Inflammatory macrophage treated with lipopolysaccharide for 4 hours (primary cell): ENCODE data around the gene KRT82.

Experiments
- DNase-seq: peaks from one replicate; pipeline ENCODE4 v3.0.0-alpha.2; 2020

The KRT82 gene

DNA sequence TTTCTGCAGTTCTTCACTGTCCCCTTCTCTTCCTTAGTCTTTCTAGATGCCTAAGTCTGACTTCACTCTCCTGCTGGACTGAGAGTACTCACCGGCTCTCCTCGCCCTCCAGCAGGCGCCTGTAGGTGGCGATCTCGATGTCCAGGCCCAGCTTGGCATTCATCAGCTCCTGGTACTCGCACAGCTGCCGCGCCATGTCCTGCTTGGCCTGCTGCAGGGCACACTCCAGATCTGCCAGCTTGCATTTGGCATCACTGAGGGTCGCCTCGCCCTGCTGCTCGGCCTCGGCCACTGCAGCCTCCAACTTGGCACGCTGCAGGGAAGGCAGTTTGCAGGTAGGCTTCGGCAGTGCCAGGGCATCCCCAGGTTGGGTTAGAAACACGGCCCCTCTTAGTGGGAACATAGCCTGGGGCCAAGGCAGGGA is 25.9 kb downstream of the KRT82 start:
- peak; percentile 12 for DNase-seq

DNA sequence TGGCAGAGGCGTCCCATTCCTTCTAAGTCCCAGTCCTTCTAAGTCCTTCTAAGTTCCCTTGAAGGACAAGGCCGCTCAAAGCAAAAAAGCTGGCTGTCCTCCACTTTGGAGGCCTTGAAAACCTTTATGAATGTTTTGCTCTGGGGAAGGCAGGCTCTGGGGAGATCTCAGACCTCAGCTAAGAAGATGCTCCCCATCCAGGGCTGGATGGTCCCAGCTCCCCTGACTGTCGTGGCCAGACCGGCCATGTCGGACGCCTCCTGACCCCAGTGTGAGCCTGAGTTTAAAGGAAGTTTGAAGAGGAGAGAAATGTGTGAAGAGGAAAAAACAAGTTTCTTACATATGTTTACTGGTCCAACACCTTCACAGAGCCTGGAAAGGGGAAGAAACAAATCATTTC is 26.6 kb downstream of the KRT82 start:
- DNase-seq: no peak

DNA sequence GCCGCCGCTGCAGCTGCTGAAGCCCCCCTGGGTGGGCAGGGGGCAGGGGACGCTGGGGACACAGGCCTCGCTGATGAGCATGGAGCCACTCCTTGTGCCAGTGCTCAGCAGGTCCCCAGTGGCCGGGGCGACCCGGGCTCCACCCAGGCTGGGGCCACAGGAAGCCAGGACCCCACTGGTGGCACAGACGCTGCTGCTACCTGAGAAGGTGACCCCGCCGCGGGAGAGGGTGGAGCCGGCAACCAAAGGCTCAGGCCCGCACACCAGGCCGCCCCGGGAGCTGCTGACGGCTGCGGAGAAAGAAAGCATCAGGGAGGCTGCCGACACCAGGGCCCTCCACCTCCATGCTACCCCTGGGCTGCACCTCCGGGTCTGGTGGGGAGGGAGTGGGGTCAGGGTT is 28.0 kb downstream of the KRT82 start:
- no peak for DNase-seq

DNA sequence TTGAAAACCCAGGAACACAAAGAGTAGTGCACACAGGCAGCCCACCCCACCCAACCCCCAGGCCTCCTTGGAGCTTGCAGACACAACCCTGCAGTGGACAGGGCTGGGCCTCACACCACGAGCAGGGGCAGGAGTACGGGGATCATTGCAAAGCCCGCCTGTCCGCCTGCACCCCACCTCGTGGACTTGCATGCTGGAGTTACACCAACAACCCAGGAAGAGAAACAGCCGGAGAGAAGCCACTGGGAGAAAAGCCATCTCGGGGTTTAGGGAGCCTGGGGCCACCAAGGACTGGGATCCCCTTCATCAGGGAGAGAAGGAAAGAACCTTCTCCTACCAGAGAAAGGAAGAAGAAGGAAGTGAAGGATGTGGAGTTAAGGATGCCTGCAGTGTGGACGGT is 28.9 kb downstream of the KRT82 start:
- no peak for DNase-seq

DNA sequence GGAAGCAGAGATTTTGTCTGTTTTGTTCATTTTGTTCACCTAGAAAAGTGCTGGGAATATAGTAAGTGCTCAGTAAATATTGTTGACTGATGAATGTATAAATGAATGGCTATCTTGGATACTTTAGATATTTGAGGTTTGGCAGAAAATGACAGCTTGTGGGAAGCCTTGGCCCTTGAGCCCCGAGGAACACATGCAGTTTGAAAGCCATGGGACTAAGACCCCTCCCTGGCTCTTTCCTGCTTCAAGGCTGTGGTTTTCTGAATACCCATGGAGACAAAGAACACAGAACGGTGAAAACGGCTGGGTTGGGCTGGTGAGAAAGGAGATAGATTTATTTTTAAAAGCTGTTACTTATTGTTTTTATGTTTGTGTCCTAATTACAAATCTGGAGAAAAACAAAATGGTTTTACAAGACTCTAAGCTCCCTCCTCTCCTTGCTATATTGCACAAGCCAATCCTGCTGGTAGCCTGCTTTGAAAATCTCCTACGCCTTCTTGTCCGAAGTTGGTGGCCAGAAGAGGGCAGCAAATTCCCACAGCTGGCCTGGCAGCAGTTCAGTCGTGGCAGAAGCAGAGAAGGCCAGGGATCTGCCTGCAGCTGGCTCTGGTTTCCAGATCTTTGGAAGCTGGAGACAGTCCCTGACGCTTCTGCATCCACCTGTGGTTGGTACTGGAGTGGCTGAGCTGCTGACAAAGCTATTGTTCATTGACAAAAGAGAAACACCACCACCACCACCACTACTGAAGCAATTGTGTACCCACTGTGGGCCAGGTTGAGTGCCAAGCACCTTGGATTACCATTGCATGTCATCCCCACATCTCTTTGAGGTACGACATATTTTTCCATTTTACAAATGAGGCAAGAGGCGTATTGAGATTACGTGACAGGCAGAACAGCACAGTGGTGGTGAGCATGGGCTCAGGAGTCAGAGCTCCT is 33.6 kb downstream of the KRT82 start:
- DNase-seq: peak; percentile 77

DNA sequence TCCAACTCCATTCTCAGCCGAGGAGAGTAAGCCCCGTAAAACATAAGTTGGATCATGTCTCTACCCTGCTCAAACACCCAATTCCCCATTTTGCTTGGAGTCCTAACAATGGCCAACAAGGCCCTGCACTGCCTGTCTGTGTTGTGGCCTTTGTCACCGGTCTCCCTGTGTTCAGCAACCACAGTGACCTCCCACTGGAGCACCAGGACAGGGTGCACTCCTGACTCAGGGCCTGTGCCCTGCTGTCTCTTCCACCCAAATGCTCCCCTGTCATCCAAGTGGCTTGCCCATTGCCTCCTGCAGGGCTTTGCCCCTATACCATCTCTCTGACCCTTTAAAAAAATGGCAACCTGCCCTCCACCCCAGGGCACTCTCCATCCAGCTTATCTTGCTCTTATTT is 34.4 kb downstream of the KRT82 start:
- DNase-seq: no peak

DNA sequence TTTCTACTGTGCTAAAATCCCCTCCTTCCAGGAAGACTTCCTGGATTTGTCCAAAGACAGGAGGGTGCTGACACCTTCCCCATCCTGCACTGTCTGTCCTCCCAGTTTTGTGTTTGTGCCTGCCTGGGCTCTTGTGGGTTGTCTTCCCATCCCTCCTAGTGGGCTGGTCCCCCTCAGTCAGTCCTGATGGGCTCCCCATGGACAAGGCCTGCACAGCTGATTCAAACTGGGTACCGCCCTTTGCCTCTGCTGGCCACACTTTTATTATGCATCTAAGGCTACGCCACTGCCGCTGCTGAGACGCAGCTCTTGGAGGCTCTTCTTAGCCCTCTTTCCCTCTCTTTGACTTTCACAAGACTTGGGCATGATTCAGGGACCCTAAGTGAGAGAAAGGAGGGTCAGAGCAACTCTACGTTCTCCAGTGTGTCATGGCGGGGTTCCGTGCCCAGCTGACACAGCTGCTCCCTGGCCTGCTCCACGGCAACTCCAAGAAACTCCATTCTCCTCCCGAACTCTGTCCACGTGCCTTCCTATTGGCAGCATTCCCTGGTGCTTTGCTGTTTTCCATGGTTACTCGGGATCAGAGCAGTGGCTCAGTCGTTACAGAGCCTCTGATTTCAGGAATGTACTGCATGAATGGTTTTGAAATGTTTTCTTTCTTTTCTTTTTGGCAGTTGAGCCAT is 35.1 kb downstream of the KRT82 start:
- no peak for DNase-seq

DNA sequence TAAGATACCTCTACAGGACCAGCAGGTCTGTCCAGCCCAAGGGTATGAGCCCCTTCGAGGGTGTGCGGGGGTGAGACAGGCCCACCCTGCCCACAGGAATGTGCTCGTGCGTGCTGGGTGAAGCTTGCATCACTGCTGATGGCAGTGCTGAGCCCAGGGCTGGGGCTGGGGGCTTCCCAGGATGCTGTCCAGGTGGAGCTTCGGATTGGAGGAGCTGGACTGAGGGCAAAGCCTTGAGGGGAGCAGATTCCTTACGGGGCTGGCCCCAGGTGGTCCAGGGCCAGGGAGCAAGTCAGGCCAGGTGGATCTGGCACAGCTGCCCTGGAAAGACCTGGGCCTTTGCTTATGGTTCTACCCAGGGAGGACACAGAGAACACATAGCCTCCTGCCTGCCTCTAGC is 36.3 kb downstream of the KRT82 start:
- no peak for DNase-seq

DNA sequence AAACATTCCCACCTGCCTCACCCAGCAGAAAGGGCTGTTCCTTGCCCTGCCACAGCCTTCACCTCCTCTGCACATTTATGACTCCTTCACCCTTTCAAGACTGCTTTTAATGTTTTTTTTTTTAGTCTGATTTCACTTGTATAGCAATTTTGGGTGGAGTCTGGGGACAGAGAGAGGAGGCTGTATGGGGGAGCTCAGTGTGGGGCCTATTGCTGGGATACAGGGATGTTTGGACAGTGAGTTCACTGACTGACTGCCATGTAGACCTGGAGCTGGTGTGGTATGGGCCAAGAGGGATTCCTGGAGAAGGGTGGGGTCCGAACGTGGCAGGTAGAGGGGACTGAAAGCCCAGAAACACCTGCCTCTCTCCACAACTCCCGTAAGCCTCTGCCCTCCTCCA is 36.9 kb downstream of the KRT82 start:
- DNase-seq: no peak

DNA sequence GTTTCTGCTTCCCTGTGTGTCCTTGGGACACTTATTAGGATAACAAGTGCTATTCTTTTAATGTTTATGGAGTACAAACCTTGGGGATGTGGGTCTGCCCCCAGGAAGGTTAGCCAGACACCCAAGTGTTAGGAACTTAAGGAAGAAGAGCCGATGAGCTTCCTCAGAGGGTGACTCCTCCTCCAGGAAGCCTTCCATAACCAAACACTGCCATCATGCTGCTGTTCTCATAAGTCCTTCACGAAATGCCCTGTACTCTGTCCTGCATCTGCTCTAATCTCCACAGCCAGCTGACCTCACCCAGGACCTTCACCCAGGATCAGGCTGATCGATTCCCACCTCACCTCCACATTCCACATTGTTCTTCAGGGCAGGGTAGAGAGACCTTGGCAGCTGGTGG is 37.6 kb downstream of the KRT82 start:
- DNase-seq: no peak

DNA sequence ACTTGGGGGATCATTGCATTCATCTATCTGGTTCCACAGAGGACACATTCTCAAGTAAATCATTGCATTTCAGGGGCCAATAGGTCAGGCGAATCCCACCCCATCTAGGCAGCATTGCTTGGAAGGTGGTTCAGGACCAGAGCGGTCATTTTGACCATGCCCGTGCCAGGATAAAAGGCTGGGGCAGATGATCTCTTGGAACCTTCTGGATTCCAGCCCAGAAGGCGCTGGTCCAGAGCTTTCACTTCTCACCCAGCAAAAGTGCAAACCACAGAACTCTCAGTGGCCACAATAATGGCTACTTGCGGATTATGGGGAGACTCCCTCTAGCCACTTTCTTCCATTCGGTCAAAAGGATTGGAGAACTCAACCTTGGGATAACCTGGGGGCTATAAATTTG is 38.3 kb downstream of the KRT82 start:
- DNase-seq: no peak

DNA sequence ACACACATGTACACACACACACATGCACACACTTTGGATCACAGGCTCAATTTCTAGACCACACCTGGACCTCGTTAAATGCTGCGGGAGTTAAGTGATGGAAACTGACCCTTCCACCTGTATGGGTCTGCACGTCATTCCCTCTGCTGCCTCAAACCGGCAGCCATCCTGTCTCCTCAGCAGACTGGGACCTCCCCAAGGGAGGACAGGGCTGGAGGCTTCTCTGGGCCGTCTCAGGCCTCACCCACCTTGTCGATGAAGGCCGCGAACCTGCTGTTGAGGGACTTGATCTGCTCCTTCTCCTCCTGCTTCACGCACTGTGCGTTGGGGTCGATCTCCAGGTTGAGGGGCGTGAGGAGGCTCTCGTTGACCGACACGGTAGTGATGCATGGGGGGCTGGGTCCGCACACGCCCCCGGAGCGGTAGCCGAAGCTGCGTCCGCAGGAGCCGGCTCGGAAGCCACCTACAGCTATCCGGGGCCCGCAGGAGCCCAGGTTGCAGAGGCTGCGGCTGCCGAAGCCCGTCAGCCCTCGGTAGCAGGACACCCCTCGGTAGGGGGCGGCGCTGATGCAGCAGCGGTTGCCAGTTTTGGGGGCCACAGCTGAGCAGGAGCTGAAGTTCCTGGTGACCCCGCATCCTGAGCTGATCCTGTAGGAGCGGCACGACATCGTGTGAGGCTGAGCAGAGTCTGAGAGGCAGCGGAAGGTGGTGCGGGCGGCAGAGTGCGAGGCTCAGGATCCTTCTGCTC is 39.2 kb downstream of the KRT82 start, which contains the start of gene KRT85:
Gene KRT85, minus strand, starts transcription at position 744 of the 748 bp plus-strand sequence. Its CDS starts 76 bp downstream, at position 668.
- no peak for DNase-seq

DNA sequence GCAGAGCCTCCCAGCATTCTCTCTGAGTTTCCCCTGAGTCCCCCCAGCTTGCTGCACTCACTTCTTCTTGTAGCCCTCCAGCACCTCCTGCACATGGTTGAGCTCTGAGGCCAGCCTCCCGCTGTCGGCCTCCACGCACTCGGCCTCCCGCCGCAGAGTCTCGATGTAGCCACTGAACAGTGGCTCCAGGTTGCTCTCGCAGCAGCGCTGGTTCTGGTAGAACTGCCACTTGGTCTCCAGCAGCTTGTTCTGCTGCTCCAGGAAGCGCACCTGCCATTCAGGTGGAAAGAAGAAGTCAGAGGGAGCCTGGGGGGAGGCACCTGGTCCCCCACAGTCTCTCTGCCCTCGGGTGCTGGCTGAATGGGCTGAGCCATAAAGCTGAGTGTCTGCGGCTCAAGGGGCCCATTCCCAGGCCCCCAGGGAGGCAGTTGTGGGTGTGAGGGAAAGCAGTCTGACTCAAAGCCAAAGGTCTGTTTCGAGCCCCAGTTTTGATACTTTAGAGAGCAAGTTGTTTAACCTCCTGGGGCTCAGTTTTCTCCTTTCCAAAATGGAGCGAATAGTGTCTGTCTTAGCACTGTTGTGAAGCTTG is 41.1 kb downstream of the KRT82 start:
- DNase-seq: no peak

DNA sequence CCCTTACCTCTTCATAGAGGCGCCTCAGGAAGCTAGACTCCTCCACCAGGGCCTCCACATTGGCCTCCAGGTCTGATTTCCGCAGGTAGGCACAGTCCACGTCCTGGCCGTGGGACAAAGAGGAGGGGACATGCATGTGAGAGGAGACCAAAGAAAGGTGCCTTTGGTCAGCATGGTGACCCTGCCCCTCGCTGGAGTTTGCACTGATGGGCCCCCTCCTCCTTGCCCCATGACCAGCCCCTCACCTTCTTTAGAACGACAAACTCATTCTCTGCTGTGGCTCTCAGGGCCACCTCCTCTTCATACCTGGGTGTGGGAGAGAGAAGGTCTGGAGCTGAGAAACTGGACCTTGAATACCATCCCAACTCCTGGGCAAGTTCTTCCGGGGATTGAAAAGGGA is 42.1 kb downstream of the KRT82 start:
- no peak for DNase-seq

DNA sequence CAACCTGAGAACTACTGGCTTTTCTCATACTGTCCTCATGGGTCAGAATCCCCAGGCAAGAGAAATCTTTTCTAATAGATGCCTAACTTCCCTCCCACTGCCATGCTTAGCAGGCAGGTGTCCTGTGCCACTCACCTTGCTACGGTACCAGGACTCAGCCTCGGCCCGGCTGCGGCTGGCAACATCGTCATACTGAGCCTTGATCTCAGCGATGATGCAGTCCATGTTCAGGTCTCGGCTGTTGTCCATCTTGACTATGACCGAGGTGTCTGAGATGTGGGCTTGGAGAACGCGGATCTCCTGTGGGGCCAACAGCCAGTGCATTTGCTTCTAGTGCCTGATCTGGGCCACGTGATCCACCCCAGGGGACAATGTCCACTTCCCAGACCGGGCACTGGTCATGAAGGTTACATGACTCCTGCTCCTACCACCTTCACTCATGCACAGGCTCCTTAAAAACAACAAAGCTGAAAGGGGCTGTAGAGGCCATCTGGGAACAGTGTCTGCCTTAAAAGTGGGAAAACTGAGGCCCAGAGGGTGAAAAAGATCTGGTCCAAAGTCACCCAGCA is 42.9 kb downstream of the KRT82 start:
- no peak for DNase-seq

DNA sequence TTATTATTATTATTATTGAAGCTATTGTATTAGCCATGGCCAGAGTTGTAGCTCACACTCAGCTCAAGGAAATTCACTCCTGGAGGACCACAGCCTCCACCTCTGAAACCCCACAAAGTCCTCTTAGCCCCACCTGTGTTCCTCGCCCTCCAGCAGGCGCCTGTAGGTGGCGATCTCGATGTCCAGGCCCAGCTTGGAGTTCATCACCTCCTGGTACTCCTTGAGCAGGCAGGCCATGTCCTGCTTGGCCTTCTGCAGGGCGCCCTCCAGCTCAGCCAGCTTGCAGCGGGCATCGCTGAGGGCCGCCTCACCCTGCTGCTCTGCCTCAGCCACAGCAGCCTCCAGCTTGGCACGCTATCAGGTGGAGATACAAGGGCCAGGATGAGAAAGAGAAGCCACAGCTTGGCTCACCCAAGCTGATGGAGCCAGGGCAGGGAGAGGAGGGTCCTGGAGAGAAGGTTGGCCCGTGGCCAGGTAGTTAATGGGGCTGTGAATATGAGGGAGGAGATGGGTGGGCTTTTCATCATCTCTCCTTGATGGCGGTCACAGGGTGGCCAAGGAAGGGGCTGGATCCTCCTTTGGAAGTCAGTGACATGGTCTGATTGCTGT is 43.9 kb downstream of the KRT82 start:
- no peak for DNase-seq

DNA sequence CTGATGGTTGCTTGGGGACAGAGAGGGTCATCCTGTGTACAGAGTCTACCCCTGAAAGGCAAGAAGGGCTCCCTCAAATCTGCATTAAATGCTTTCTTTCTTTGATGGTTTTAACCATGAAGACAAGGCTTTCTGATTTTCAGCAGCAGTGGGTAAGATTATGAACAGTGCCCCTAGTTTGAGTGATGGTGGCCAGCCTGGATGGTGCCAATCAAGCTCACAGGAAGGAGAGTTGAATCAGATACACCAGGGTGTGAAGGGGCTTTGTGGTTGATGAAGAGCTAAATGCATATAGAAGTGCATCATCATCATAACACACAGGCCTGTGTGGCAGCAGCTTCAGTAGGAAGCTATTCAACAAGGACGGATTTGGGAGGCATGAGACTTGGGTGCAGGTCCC is 44.6 kb downstream of the KRT82 start:
- no peak for DNase-seq

DNA sequence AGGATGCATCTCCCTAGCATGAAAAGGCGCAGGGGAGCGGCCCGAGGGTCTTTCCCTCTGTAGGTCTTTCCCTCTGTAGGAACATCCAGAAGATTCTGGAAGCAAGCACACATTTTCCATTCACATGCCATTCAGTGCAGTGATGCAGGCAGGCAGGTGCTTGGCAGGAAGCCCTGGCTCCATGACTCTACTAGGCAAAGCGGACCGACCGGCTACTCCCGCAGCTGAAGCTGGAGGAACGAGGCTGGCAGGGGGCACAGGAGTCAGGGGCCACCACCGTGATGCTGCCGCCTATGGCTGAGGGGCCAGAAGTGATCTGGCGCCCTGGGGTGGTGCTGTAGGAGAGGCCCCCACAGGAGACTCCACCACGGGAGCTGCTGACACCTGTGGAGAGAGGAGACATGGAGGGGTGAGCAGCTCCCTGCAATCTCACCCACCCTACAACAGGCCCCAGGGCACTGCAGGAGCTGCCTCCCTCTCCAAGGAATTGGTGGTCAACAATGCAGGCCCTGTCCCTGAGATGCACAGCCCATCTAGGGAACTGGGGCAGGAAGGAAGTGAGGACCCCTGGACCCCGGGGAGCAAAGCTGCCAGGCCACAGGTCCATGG is 45.4 kb downstream of the KRT82 start:
- no peak for DNase-seq

DNA sequence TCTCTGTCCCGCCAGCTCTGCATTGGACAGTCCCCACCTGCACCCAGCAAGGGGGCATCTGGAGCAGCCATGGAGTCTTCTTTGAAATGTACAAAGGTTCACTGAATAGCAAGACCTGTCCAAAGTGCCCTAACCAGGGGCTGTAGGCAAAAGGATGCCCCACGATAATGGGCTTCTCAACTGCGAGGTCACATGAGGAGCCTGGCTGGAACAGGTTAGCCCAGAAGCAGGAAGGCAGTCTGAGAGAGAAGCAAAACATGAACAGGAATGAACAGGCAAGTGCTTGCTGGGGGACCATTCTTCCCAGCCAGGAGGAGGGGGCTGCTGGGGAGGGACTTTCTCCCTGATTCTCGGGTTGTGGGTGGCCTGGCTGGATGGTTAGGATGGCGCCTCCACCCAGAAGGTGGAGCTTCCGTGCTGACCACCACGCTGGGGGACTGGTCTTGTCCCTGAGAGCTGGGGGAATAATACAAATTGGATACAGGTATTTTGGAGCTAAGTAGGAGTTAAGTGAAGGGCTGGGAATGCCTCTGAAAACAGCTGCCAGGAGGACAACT is 46.0 kb downstream of the KRT82 start:
- DNase-seq: no peak

DNA sequence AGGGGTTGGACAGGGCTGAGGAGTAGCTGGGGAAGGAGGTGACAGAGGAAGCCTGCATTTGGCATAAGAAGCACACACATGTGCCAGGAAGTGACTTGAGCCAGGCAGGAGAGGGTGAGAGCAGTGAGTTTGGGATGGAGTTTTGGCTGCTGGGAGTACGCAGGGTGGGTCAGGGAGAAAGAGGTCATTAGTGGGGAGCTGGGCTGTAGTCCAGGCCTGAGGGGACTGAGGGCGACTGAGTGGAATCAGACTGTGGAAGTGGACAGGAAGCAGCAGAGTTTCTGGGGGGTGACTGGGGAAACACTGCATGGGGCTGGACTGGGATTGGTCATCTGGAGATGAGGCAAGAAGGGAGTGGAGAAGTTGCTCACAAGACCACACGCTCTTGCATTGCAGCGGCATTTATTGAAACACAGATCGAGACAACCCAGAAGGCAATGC is 46.5 kb downstream of the KRT82 start:
- peak; percentile 55 for DNase-seq

DNA sequence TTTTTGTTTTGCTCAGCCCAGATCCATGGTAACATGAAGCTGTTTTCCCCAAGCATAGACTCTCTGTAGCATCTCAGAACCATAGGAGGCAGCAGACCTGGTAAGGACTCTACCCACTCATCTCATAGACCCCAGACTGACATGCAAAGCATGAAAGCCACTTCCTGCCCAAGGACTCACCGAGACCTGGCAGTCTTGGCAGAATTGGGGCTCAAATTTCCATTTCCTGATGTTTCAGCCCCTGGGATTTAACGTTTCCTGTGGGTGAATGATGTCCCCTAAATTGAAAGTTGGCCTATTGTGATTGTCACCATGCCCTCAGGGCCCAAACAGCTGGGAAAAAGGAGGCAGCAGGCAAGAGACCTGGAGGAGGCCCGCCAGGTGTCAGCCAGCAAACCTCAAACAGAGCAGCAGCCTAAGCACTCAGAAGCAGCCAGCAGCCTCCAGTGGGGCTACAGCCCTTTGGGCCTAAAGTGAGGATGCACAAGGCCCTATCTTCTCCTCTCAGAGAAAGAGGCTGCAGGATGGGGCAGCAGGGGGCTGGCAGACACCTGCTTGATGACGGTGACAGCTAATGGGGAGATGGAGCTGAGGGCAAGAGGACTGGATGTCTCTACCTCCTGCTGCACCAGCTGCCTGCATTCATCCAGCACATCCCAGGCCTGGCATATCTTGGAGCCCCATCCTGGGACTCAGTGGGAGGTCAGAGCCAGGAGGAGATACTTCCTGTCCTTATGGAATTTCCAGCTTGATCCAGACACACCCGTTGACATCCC is 47.4 kb downstream of the KRT82 start:
- no peak for DNase-seq
